SK-MEL-5 (cell line): ENCODE results near the gene ABCA4. TPM values are rescaled to one million over a fixed set of nuclear protein-coding genes. Genes with fewer than 3 reads are reported as not detected.

Source experiments
- DNase-seq: peaks from one replicate; pipeline ENCODE4 v3.0.0-alpha.2; 2016; ENCODE audit warnings: low read depth, low spot score
- in situ Hi-C: cut with HindIII; loops from 2 replicates; pipeline ENCODE4 v1.10.0; 2016; ENCODE audit warnings: low sequenced_read_pairs, high pct_unique_total_duplicates, low pct_unique_long_range_greater_than_20kb
- total RNA-seq: library from RNA; depleted of rRNA; stranded (reverse); fragments of >200 nt; shearing (Covaris generic); gene quantifications from 2 replicates; pipeline ENCODE4 v1.2.3, GENCODE V29; 2014

The ABCA4 gene
- total RNA-seq, 1 experiment from 2014 or later = not detected

DNA sequence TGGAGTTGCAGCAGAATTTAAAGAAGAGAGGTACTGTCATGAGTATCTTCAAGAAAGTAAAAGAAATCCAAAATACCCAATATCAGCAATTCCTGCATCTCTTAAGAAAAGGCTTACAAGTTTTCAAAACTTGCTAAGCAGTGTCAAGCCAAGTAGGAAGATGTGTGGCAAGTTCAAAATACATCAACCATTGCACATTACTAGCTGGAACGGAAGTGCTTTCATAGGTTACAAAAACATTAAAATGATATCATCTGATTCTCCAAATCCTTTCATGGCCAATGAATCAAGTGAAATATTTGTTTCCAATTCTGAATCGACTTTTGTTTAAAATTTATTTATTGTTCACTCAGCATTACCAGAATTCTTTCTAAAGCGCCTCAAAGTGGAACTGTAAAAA is 5.7 kb upstream of the ABCA4 start:
- in situ Hi-C loops = no loop called here
- DNase-seq = no peak

DNA sequence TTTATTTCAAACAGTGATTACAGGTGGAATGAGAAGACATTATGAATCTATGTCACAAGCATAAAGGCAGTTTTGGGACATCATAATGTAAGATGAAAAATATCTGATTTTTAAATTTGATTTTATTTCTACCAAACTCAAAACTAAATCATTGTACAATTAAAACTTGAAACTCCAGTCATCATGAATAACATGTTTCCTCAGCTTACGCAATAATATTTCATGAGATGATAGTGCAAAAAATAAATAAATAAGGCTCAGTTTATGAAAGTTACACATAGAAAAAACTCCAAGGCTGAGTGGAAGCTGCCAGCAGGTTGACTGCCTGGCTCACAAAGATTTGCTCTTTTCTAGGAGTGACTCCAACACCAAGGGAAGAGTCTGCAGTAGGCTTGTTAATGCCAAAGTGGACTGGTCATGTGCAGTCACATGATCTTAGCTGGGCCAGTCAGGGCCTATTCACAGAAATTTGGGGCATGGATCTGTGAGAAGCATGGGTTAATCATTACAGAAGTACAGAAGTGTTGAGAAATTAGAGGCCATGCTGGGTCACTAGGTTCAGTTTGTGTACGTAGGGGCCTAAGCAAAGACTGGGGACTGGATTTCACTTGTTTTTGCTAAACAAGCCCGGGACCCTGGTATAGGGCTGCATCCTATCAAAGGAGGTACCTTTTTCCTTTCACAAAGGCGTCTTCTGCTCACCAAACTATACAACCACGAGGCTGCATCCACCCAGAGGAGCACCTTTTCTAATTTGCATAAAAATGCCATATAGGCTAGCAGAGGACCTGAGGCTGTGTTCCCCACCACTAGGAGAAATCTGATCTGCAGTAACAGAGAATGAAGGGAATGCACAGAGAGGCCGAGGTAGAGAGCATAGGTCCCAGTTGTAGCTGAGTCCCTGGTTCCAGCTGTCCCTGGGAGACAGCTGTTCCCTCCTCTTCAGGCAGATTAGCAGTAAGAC is 4.9 kb upstream of the ABCA4 start:
- in situ Hi-C loops = no loop called here
- no peak for DNase-seq

DNA sequence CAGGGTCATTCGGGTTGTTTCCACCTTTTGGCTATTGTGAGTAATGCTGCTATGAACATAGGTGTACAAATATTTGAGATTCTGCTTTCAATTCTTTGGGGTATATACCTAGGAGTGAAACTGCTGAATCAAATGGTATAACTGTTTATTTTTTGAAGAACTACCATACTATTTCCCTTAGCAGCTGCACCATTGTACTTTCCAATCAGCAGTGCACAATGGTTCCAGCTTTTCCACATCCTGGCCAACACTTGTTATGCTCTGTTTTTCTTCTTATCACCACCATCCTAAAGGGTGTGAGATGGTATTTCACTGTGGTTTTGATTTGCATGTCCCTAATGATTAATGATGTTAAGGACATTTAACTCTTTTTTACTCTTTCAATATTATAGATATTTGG is 3.6 kb upstream of the ABCA4 start:
- in situ Hi-C loops = no loop called here
- DNase-seq = no peak

DNA sequence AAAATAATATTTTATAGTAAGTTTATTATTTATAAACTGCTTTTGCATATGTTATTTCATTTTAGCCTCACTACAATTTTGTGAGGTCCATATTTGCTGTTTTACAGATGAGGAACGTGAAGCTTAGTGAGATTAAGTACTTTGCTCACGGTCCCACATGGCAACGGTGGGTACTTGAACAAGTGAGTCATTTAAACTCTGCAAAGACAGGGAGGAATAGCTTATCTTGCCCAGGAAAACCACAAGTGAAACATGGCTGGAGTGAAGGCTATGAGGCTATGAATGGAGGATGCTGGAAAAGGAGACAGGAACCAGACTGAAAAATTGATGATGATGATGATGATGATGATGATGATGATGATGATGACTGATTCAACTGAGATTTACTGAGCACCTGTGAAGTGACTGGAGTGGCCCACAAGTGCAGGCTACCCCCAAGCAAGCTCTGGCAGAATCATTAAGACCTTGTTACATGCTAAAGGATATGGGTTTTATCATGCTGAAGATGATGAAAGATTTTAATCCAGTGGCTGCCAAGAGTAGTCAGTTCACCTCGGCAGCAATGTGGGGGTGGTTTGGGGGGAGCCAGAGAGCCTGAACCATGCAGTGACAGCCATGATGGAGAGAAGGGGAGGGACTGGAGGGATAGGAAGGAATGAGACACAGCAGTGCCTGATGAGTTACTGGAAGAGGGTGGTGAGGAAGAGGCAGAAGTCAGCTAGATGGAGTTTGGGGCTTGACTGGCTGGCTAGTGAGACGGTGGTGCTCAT is 1.4 kb upstream of the ABCA4 start:
- in situ Hi-C loops = no loop called here
- no peak for DNase-seq

DNA sequence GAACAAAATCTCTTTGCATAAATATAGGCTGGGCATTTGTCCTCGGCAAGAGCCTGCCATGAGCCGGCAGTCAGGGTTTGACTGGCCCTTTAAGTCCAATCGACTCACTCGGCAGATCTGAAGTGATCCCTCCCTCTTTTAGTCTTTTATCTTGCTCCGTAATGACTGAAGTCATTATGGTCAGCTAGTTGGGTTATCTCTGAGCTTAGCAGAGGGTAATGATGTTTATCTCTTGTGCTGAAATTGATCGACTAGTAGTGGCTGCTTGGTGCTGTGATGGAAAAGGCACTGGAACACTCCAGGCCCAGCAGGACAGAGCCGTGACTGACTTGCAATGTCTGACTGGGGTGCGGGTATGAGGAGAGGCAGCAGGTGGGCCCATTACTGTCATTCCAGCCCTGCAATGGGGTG is 468 bp upstream of the ABCA4 start:
- no peak for DNase-seq
- in situ Hi-C loops = no loop called here

DNA sequence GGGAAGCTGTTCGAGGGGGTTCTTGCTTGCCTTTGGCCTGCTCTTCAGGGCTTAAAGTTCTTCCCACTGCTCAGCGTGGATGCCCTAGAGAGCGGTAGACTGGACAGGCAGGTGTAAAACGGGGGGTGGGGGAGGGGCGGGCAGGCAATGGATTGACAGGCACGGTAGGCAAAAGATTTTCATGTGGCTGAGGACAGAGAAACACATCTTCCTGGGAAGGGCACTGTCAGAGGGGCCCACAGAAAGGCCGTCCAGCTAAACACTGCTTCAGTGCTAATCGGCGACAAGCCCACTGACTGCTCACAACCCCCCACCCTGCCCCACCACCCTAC is 412 bp downstream of the ABCA4 start:
- in situ Hi-C loops = no loop called here

DNA sequence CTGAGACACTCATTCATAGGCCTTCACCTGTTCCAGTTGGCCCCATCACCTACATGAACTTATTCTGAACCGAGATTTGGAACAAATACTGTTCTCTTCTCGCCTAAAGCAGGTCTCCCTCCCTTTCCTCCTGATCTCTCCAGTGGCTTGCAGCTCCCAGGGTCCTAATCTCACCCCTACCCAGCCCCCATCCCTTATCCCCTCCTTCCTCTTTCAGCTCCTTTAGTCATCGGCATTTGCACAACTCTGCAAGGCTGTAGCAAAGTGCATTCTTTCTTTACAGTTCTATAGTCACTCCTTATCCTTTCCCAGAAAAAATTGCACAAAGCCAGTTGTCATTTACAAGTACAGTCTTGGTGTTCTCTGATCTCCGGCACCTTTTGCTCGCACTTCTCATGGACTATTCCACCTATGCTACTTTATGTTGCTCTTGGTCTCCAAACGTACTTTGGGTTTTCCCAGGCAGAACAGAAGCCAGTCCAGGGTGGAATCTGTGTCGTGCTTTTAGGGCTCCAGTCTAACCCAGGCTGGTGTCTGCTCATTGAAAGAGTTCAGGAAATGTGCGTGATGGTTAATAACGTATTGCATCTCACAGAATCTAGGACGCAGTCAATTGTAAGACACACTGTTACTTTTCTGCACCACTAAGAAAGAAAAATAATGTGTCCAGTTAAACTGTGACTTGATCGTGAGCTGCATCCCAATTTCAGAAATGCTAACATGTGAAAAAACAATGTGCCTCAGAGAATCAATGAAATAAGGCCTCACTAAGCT is 965 bp downstream of the ABCA4 start:
- in situ Hi-C loops = no loop called here
- DNase-seq = no peak

More for the DNA sequence above, 412 bp downstream of the ABCA4 start:
- no peak for DNase-seq

DNA sequence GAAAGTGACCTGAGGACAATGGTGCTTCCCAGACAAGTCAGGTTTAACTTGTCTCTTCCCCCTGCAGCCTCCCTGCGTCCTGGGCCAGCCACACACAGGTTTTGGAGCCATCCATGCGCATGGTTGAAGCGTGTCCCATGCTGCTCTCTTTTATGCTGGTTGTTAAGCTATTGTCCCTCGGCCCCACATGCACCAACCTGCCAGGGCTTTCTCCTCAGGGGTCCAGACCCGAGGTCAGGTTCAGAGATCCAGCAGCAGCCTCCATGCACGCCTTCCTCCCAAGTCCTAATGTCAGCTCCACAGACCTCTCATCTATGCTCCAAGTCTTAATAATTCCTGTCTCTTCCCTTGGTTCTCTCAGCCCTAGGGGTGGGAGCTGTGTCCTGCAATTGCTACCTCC is 1.6 kb downstream of the ABCA4 start:
- in situ Hi-C loops = no loop called here
- DNase-seq = no peak

DNA sequence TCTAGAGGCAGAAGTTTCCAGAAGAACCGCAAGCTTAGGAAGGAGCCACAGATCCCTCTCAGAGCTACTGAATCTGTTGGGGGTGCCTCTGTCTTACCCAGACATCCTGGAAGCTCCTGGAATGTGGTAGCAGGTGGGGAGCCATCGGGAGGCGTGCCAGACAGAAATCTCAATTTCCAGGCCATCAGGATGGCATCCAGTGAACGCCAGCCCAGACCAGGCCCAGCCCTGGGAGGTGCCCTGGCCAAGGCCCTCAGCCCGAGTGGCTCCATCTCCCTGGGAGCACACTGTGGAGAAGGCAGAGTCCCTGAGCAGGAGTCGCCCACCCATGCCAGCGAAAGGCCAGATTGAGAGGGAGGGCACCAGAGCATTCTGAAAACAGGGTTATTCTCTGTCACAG is 2.5 kb downstream of the ABCA4 start:
- in situ Hi-C loops = no loop called here
- no peak for DNase-seq

DNA sequence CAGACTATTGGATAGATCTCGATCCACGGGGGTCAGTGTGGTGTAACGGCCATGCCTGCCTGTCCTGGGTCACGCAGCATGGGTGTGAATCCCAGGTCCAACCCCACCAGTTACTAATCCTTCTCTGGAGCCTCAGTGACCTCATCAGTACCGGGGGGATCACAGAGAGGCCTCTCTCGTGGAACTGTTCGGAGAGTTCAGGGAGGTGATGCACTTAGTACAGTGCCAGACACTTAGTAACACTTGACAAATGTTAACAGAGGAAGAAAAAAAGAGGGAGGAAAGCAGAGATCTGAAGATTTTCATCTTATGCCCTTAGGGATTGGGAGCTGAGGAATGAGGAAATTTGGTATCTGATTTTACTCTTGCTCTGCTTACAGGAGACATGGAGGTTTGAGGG is 2.9 kb downstream of the ABCA4 start:
- no peak for DNase-seq

DNA sequence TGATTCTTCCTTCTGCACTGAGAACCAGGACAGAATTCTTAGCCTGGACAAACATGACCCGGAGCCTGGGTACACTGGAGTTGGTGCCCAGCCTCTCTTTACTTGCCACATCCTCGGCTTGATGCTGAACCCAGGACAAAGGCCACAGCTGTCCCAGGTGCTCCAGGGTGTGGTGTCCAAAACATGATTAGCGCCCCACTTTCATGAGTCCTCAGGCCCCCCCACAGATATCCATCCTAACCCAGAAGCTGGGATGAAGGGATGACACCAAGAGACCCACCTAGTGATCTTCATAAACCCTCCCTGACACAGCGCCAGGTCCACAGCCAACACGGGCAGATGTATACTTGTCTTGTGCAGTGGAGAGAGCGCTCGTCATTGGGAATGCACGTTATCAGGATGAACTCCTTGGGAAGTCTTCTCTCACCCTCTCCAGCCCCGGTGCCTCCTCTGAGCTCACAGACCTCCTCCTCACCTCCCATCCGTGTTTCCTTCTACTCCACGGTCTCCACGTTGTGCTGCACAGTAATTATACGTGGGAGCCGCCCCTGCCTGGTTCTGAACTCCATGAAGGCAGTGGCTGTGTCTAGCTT is 3.6 kb downstream of the ABCA4 start:
- DNase-seq = no peak
- in situ Hi-C loops = no loop called here

More for the DNA sequence above, 2.9 kb downstream of the ABCA4 start:
- in situ Hi-C loops = no loop called here

DNA sequence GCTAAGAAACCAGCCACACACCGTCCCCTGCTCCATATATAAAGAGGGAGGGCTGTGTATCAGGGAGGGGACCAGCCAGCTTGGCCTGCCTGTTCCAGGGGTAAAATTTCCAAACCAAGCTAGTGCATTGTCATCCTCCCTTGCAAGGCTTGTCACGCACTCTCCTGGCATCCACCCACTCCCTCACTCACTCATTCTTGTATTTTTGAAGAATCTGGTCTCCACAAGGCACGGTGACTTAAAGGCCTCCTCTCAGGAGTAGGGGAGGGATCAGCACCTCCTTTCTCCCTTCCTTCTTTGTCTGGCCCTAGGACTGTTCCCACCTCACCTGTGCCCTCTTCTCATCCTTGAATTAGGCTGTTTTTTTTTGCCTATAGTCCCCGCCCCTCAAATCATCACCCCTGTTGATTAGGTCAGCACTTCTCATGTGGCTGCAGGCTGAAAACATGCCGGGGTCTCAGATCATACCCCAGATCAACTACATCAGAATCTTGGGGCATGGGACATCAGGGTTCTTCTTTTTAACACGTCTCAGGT is 5.0 kb downstream of the ABCA4 start:
- DNase-seq = no peak
- in situ Hi-C loops = no loop called here

DNA sequence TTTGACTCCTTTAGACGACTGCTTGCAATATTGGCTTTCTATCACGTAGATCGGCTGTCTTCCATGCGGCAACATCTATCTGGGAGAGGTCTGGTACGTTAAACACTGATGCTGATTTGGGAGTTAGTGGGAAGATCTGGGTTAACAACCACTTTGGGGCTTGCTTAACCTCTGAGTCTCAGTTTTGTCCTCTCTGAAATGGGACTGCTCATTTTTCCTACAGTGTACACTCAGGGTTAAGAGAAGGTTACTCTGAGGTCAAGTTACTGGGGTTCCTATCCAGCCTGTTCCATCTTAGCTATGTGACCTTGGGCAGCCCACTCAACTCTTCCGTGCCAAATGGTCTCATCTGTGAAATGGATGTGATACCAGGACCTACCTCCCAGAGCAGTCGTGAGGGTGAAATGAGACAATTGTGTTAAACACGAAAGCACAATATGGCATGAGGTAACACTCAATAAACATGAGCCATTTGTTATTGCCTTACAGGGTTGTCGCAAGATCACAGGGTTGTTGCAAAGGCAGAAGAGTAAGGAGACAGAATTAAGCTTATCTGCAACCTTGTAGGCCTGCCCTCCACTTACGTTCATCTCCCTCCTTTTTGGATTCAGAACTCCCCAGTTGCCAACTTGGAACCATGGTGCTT is 5.6 kb downstream of the ABCA4 start:
- no peak for DNase-seq
- in situ Hi-C loops = no loop called here

DNA sequence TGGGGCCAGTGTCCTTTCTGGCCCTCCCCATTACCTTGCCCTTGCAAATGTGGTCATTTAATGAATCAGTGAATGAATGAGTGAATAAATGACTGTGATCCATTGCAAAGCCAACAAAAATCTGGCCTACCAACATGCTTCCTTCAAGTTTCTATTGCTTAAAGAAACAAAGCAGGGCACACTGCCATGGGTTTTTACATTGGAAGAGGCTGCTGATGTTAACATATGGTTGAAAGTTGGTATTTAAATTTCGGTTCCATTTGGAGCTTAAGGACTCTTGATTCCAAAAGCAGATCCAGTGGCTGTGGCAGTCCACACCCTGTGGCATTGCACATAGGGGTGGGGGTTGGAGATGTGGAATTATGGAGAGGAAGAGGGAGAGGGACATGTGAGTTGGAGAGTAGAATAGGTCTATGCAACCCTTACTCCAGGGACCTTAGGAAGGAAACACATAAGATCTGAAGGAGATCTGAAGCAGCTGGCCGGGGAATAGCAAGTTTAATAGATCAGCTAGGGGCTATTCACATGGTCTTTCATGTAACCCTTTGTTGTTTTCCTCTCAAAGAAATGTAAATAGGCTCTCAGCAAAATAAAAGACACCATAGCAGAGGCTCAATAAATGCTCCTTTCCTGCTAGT is 7.2 kb downstream of the ABCA4 start:
- in situ Hi-C loops = no loop called here
- peak; percentile 50 for DNase-seq

DNA sequence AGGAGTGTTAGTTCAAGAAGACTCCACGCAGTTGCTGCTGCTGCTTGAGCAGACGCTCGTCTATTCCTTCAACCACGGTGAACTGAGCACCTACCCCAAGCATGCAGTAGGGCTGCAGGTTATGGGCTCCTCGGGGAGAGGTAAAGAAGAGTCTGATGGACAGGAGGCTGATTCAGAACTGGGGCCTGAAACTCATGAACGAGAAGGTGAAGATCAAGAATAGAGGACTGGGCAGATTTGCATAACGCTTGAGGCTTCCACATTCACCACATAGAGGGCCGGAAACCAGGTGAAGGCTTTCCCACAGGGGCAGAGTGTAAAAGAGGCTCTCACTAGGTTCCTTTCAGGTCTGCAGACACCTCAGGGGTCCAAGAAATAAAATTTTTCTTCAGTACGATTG is 9.1 kb downstream of the ABCA4 start:
- DNase-seq = no peak
- in situ Hi-C loops = no loop called here

DNA sequence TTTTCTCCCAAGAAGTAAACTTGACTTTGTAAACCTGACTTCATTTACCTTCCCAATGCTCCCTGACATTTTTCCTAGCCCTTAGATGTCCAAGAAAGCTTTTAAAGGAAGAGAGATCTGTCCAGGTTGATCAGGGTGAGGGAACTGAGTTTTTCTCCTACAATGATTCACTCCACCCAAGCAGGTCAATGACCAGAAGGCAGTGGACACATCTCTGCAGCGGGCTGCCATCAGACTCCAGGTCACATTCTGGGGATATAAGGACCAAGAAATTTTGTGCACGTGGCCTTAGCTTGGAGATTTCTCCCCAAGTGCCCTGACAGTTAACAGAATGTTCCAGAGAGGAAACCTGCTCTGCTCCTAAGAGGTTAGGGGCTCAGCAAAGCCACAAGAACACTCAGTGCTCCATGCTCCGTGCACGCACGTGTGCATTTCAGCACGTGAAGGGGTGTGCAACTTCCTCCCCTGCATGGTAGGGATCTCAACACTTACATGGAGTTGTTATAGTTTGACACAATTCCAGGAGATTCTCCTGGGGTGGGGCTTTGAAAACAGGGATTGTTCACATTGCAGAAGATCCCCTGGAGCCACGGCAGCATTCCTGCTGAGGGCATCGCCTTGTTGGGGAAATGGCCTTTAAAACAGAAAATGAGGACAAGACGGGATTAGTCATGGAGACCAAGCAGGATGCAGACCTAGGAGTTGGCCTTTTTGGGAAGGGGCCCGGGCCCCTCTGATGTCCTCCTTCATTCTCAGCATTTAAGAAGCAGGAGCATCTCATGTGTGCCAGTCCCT is 9.8 kb downstream of the ABCA4 start:
- DNase-seq = no peak
- in situ Hi-C loops = no loop called here
